GM21786 (cell line): ENCODE measurements around the gene FOXK2.
A peak's percentile ranks its signal among the peaks of the same experiment; 100 is the strongest.
"Not testable (repeated sequence)": the region's sequence is repeated elsewhere in the genome, so short reads cannot be mapped to it uniquely, and the experiment has no call there.

Experiments
- ATAC-seq: cut with Tn5 transposase; IDR thresholded peaks from one replicate; pipeline ENCODE4 v1.9.1; 2021; ENCODE audit not compliant: unreplicated experiment

Gene FOXK2

GRCh38 chr17:82494236-82495055 lies 25.1 kb upstream of the FOXK2 start:
- ATAC-seq: peak; percentile 44

DNA sequence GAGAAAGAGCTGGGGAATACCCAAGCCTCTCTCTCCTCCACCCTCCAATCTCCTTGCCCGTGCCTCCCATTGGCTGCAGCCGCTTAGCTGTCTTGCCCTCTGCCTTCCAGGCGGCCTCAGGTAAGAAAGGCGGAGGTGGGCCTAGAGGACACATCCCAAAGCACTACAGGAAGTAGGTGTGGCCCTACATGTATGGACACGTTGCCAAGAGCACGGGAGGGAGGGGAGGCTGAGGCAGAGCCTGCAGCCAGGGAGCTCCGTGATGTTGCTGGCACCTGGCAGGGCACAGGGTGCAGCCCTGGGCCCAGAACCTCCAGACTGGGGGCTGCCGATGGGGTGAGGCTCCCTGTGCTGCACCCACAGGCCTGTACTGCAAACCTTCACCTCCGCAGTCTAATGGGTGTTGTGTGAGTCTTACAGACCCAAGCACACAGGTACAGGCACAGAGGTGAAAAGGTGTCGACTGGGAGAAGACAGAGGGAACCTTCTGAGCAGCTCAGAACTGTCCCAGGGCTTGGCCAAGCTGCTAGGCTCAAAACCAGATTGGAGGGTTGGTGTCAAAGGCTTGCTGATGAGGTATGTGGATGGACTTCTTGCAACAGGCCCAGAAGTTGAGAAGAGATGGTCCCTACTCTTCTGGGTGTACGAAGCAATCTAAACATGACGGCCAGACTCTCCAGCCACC lies 23.5 kb upstream of the FOXK2 start:
- ATAC-seq: no peak

- peak; percentile 66 for ATAC-seq
Observed at GRCh38 chr17:82496529-82497434, 22.8 kb upstream of the FOXK2 start.

- peak; percentile 11 for ATAC-seq
Observed at GRCh38 chr17:82497483-82498405, 21.8 kb upstream of the FOXK2 start.

DNA sequence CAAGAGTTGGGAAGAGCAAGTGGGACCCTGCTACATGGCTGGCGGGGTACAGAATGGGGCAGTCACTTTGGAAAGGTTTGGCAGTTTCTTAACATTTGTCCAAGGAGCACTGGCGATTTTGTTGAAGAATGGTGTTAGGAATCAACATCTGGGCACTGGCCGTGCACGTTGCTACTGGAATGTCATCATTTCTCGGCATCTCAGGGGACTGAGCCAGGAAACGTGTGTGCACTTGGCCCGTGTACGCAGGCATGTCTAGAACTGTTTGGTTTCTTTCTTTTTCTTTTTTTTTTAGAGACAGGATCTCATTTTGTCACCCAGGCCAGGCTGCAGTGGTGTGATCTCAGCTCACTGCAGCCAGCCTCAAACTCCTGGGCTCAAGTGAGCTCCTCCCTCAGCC lies 17.3 kb upstream of the FOXK2 start:
- ATAC-seq: no peak

GRCh38 chr17:82503094-82503727 lies 16.3 kb upstream of the FOXK2 start:
- ATAC-seq: no peak

GRCh38 chr17:82503728-82504308 lies 15.7 kb upstream of the FOXK2 start:
- no peak for ATAC-seq

GRCh38 chr17:82505296-82505695 lies 14.2 kb upstream of the FOXK2 start:
- ATAC-seq: no peak

- peak; percentile 78 for ATAC-seq
Observed at GRCh38 chr17:82506402-82506801, 13.1 kb upstream of the FOXK2 start.

DNA sequence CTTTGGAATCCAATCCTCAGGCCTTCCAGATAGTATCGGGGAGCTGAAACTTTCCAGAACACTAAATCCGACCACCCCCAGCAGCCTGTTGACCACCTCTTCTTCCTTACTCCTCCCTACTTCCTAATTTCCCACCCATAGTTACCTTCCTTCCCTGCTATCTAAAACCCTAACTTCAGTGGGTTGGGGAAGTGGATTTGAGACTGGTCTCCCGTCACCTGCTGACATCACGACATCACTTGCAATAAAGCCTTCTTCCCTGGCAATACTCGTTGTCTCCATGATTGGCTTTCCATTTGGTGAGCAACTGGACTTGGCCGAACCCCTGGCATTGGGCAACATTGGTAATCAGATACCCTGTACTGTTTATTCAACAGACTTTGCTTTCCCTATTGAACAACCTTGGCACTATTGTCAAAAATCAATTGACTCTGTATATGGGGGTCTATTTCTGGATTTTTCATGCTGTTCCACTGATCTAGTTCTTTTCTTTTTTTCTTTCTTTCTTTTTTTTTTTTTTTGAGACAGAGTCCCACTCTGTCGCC lies 11.8 kb upstream of the FOXK2 start:
- no peak for ATAC-seq

DNA sequence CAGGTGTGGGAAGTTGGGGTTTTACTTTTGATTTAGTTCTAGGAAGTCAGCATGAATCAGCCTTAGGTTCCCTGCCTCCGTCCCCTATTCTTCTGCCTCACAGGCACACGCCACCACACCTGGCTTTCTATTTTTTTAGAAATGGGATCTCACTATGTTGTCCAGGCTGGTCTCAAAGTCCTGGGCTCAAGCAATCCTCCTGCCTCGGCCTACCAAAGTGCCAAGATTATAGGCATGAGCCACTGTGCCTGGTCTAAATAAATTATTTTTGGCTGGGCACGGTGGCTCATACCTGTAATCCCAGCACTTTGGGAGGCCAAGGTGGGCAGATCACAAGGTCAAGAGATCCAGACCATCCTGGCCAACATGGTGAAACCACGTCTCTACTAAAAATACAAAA lies 7.9 kb upstream of the FOXK2 start:
- ATAC-seq: not testable (repeated sequence)

- ATAC-seq: not testable (repeated sequence)
Observed at GRCh38 chr17:82513864-82514263, 5.7 kb upstream of the FOXK2 start.

DNA sequence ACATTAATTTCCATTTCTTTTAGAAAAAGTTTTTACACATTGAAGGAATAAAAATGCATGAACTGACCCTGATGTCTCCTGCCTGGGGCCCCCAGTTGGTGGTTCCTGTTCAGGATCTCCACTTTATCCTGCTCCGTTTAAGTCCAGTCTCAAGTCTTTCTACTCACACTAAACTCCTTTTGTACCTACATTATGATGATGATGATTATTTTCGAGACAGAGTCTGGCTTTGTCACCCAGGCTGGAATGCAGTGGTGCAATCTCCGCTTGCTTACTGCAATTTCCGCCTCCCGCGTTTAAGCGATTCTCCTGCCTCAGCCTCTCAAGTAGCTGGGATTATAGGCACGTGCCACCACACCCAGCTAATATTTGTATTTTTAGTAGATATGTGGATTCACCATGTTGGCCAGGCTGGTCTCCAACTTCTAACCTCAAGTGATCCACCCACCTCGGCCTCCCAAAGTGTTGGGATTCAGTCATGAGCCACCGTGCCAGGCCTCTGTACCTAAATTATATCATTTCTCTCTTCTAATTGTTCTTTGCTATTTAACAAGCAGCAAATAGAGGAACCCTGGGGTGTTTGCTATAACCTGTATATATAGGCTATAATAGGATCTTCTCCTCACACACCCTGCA lies 2.2 kb upstream of the FOXK2 start:
- ATAC-seq: no peak

GRCh38 chr17:82519971-82520903 lies 705 bp downstream of the FOXK2 start:
- ATAC-seq: no peak

GRCh38 chr17:82524540-82524939 lies 5.0 kb downstream of the FOXK2 start:
- no peak for ATAC-seq

DNA sequence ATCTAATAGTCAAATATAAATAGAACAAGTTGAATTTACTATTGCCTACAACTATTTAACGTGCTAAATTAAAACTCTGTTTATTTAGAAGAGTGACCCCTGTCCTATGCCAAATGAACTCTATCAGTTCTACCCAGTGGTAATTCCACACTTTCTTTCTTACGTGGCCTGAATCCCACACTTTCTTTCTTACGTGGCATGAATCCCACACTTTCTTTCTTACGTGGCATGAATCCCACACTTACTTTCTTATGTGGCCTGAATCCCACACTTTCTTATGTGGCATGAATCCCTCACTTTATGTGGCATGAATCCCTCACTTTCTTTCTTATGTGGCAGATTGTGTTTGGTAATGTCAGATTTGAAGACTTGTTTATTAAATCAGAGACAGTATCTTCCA lies 6.2 kb downstream of the FOXK2 start:
- no peak for ATAC-seq

DNA sequence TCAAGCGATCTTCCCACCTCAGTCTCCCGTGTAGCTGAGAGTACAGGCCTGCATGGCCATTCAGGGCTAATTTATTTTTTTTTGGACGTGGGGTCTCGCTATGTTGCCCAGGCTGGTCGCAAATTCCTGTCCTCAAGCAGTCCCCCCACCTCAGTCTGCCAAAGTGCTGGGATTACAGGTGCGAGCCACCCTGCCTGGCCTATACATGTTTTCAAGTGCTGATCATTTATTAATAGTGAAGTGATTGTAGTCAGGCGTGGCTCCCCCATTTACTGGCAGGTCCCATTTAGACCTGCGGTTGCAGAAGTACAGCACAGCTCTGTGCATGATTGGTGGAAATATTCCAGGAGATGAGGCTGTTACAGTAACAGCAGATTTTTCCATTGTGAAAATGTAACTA lies 8.4 kb downstream of the FOXK2 start:
- ATAC-seq: no peak
